Globus pallidus (tissue), 1 donor: ENCODE measurements around the gene TMEM143.
"Not testable (repeated sequence)": the region's sequence is repeated elsewhere in the genome, so short reads cannot be mapped to it uniquely, and the experiment has no call there.

Experiments
- DNase-seq: peaks from one replicate; pipeline ENCODE4 v3.0.0-alpha.2; 2015; ENCODE audit warnings: low spot score

The TMEM143 gene

GRCh38 chr19:48391100-48392005, 27.6 kb upstream of the TMEM143 start, which contains the start of gene KDELR1:
Gene KDELR1 (minus strand): TSS chr19:48391551. CDS start chr19:48391358, 193 bp downstream.
- peak; percentile 82 for DNase-seq

GRCh38 chr19:48390188-48391099, 26.7 kb upstream of the TMEM143 start:
- peak; percentile 38 for DNase-seq

DNA sequence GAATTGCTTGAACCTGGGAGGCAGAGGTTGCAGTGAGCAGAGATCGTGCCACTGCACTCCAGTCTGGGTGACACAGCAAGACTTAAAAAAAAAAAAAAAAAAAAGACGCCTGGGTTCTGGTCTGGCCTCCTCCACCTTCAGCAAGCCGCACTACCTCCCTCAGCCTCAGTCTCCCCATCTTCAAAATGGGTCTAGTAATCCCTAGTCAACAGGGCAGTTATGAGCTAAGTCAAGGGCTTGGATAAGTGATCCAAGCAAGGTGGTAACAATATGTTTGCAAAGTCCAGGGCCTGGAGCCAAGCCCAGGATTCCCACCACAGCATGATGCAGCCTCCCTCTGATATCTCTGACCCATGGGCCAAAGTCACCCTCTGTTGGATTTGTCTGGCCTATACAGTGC, 23.2 kb upstream of the TMEM143 start:
- no peak for DNase-seq

GRCh38 chr19:48385461-48386087, 21.8 kb upstream of the TMEM143 start:
- no peak for DNase-seq

- DNase-seq, result no peak
Measured at GRCh38 chr19:48382286-48382685, 18.5 kb upstream of the TMEM143 start.

DNA sequence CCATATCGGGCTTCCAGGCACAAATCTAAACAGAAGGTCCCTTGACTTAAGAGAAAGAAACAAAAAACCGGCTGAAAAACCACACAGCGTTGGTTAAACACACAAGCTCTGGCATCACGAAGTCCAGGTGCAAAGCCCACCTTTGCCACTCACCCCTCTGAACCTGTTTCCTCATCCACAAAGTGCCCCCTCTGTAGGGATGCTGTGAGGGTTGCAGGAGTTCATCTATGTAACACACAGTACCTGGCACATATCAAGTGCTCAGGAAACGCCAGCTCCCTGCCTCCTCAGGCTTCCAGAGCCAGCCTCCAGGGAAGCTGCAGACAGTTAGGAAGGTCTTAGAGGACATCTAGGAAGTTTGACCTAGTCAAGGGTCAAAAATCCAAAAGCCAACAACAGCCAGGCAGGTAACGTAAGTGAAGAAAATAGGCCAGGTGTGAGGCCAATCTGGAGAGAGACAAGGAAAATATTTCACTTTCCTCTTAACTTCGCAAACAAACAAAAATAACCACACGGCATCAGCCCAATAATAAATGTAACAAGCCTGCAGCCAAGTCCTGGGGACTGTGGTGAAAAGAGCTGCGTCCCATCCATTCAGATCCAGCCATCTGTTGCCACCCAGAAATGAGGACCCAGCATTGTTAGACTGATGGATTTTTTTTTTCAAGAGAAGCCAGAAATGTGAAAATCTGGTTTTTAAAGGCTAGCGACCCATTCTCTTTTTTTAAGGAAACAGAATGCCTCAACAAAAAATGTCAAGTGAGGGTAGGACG, 17.6 kb upstream of the TMEM143 start:
- DNase-seq, result no peak

- DNase-seq, result no peak
Measured at GRCh38 chr19:48379058-48379457, 15.3 kb upstream of the TMEM143 start.

DNA sequence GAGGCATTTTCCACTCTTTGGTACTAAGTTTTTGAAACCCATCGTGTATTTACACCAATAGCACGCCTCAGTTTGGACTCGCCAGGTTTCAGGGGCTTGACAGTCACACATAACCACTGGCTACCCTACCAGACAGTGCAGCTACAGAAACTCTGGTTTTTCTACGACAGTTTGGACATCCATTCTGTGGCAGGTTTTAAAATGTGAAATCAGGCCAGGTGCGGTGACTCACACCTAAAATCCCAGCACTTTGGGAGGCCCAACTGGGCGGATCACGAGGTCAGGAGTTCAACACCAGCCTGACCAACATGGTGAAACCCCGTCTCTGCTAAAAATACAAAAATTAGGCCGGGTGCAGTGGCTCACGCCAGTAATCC, 14.4 kb upstream of the TMEM143 start:
- no peak for DNase-seq

- no peak for DNase-seq
Measured at GRCh38 chr19:48373567-48373966, 9.8 kb upstream of the TMEM143 start.

- DNase-seq, result no peak
Measured at GRCh38 chr19:48372904-48373303, 9.2 kb upstream of the TMEM143 start.

- not testable (repeated sequence) for DNase-seq
Measured at GRCh38 chr19:48371771-48372170, 8.0 kb upstream of the TMEM143 start.

GRCh38 chr19:48371367-48371766, 7.6 kb upstream of the TMEM143 start:
- DNase-seq, result no peak

GRCh38 chr19:48370955-48371354, 7.2 kb upstream of the TMEM143 start:
- no peak for DNase-seq

- no peak for DNase-seq
Measured at GRCh38 chr19:48368936-48369335, 5.2 kb upstream of the TMEM143 start.

DNA sequence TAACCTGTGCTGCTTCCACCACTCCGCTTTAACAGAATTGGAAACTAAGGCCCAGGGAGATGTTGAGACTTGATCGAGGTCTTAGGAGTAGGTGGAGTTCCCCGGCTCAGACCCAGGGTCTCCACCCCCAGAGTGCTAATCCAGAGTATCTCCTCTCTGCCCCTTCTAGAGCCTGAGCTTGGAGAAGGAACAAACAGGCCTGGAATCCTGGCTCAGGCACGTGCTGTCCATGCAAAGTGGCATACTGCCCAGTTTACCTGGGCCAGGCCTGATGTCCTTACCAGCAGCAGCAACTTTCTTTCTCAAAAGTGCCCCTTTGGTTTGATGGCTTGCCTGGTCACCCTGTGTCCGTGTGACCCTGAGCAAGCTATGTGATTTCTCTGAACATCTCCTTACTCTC, 4.1 kb upstream of the TMEM143 start:
- DNase-seq, result no peak

- DNase-seq, result no peak
Measured at GRCh38 chr19:48365602-48366001, 1.9 kb upstream of the TMEM143 start.

DNA sequence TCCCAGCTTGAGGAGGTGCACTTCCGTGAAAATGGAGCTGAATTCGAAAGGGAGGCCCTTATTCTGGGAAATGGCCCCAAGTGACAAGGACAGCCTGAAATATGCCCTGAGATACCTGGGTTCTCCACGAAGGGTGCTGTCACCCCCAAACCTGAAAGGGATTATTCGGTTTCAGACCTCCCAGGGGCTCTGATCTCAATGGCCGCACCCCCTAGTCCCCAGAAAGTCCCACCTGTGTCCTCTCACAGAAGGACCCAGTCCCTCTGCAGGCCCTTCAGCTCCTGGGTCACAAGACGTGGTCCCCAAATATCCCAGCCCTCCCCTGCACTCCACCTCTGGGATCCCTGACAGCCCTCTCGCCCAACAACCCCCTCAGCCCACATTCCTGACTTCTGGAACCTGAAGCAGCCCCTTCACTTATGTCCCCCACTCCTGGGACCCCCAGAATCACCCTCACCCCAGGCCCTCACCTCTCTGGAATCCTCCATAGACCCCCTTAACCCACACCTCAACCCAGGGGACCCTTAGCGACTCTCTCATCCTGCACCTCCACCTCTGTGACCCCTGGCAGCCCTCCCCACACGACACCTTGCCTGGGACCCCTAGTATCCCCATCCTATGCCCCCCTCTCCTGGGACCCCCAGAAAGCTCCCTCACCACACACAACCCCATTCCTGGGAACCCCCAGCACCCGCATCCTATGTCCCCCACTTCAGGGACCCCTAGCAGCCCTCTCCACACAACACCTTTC, 1.0 kb upstream of the TMEM143 start:
- DNase-seq, result peak; percentile 8

- DNase-seq, result no peak
Measured at GRCh38 chr19:48363500-48363809, 285 bp downstream of the TMEM143 start.

DNA sequence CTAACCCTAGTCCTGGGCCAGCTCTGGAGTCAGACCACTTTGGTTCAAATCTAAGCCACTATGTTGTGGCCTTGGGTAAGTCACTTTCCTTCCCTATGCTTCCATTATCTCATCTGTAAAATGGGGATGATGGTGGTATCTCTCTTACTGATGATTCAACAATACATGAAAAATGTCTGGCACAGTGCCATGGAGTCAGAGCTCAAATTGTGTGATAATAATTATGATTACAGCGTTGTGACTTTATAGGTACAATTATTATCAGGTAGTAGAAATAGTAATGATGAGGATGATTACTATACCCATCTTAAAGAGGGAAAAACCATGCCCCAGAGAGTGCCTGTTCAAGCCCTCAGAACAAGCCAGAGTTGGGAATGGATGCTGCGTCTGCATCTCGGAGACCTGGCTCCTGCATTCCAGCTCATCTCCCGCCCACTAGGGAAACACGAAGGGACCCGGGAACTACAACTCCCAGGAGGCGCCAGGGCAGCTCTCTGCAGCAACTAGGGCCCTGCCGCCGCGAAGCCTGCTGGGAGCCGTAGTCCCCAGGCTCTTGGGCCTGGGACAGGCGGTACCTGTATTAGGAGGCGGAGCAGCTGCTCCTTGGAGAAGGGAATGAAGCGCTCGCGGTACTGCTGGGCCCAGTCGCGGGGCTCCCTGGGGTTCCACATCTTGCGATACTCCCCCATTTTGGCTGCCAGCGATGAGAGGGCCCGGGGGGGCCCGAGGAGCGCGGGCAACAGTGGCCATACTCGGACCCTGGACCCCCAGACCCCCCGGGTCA, 832 bp downstream of the TMEM143 start:
- peak; percentile 96 for DNase-seq

GRCh38 chr19:48361912-48362311, 1.8 kb downstream of the TMEM143 start:
- no peak for DNase-seq
